Amniotic stem cell (primary cell): ENCODE measurements around the gene PPP2R2C.

Source experiments
- DNase-seq: peaks from one replicate; lab custom pipeline; 2025; lab: John Stamatoyannopoulos, UW

PPP2R2C gene

GRCh38 chr4:6327220-6327917 is 145.0 kb downstream of the PPP2R2C start:
- peak; percentile 7 for DNase-seq

GRCh38 chr4:6326312-6327060 is 145.9 kb downstream of the PPP2R2C start:
- DNase-seq, result no peak

- no peak for DNase-seq
These were observed 146.6 kb downstream of the PPP2R2C start for GRCh38 chr4:6325788-6326290.

GRCh38 chr4:6324999-6325787 is 147.2 kb downstream of the PPP2R2C start:
- no peak for DNase-seq

GRCh38 chr4:6324461-6324998 is 147.9 kb downstream of the PPP2R2C start:
- DNase-seq, result no peak

GRCh38 chr4:6322761-6323566 is 149.4 kb downstream of the PPP2R2C start:
- DNase-seq, result no peak

- DNase-seq, result no peak
These were observed 150.2 kb downstream of the PPP2R2C start for GRCh38 chr4:6322067-6322760.

GRCh38 chr4:6321361-6321760 is 151.1 kb downstream of the PPP2R2C start:
- no peak for DNase-seq

GRCh38 chr4:6320663-6321062 is 151.8 kb downstream of the PPP2R2C start:
- no peak for DNase-seq

GRCh38 chr4:6319530-6320150 is 152.8 kb downstream of the PPP2R2C start:
- no peak for DNase-seq

GRCh38 chr4:6318206-6318605 is 154.2 kb downstream of the PPP2R2C start:
- DNase-seq, result no peak

GRCh38 chr4:6316461-6317003 is 155.9 kb downstream of the PPP2R2C start:
- no peak for DNase-seq

GRCh38 chr4:6313216-6313615 is 159.2 kb downstream of the PPP2R2C start:
- DNase-seq, result no peak

GRCh38 chr4:6309777-6310176 is 162.6 kb downstream of the PPP2R2C start:
- no peak for DNase-seq

- DNase-seq, result no peak
These were observed 163.3 kb downstream of the PPP2R2C start for GRCh38 chr4:6308899-6309643.

- DNase-seq, result no peak
These were observed 164.5 kb downstream of the PPP2R2C start for GRCh38 chr4:6307891-6308290.

- no peak for DNase-seq
These were observed 165.2 kb downstream of the PPP2R2C start for GRCh38 chr4:6307230-6307629.

GRCh38 chr4:6306299-6306698 is 166.1 kb downstream of the PPP2R2C start:
- DNase-seq, result no peak

GRCh38 chr4:6303943-6304342 is 168.5 kb downstream of the PPP2R2C start:
- DNase-seq, result no peak
